Measurements from ENCODE around the gene KRTAP5-5. TPM values are rescaled to one million over a fixed set of nuclear protein-coding genes. Genes with fewer than 3 reads are reported as not detected.
"Not testable (repeated sequence)": the region's sequence is repeated elsewhere in the genome, so short reads cannot be mapped to it uniquely, and the experiment has no call there.

KRTAP5-5 gene
- total RNA-seq, 2 experiments from 2014 or later, result not detected

GRCh38 chr11:1597331-1597993 lies 32.1 kb upstream of the KRTAP5-5 start:
- DNase-seq, result no peak
- H3K9me3 Mint-ChIP-seq (ENCODE audit: insufficient read depth), result no peaks in the 10 kb centered on the region
- ChIA-PET CTCF (interaction anchor here (1.4 kb wide), 1 partner anchor 33 kb away, joined by 4 read pairs; no protein-coding TSS in a partner anchor), POLR2A (no interaction called here)
- peaks cover 46% of the 10 kb centered on the region for H3K27me3 Mint-ChIP-seq (ENCODE audit: low read depth)
- no peaks in the 10 kb centered on the region for H3K4me1 Mint-ChIP-seq (ENCODE audit: low read depth)
- H3K27ac Mint-ChIP-seq, result no peak overlapping the region
- H3K4me3 Mint-ChIP-seq, result no peak overlapping the region
- H3K36me3 Mint-ChIP-seq (ENCODE audit: low read depth), result no peaks in the 10 kb centered on the region
- ATAC-seq, result no peak

GRCh38 chr11:1597994-1598380 lies 31.6 kb upstream of the KRTAP5-5 start, which contains the start of gene KRTAP5-2:
KRTAP5-2 (minus strand) TSS chr11:1598294; CDS start chr11:1598250, 44 bp downstream.
- H3K4me1 Mint-ChIP-seq (ENCODE audit: low read depth), result no peaks in the 10 kb centered on the region
- no peak for DNase-seq
- H3K9me3 Mint-ChIP-seq (ENCODE audit: insufficient read depth), result no peaks in the 10 kb centered on the region
- H3K36me3 Mint-ChIP-seq (ENCODE audit: low read depth), result no peaks in the 10 kb centered on the region
- no peak within 1 kb of the TSS for H3K27ac Mint-ChIP-seq
- peaks cover 45% of the 10 kb centered on the region for H3K27me3 Mint-ChIP-seq (ENCODE audit: low read depth)
- CTCF ChIA-PET, result no interaction called here
- ATAC-seq, result no peak
- POLR2A ChIA-PET, result no interaction called here
- H3K4me3 Mint-ChIP-seq, result no peak within 1 kb of the TSS

GRCh38 chr11:1598406-1598805 lies 31.2 kb upstream of the KRTAP5-5 start:
- ATAC-seq; POLR2A ChIA-PET; H3K9me3 Mint-ChIP-seq (ENCODE audit: insufficient read depth); H3K4me3 Mint-ChIP-seq; DNase-seq; H3K27ac Mint-ChIP-seq; H3K4me1 Mint-ChIP-seq (ENCODE audit: low read depth); H3K36me3 Mint-ChIP-seq (ENCODE audit: low read depth); CTCF ChIA-PET: not testable (repeated sequence)
- peaks cover 45% of the 10 kb centered on the region for H3K27me3 Mint-ChIP-seq (ENCODE audit: low read depth)

DNA sequence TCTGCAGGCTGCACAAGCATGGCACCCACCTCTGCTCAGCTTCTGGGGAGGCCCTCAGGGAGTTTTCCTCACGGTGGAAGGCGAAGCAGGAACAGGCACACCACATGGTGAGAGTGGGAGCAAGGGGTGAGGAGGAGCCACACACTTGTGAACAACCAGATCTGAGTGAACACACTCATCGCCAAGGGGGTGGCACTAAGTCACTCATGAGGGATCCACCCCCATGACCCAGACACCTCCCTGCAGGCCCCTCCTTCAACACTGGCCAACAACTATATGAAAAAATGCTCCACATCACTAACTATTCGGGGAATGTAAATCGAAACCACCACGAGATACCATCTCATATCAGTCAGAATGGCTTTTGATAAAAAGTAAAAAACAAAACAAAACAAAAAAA lies 30.8 kb upstream of the KRTAP5-5 start:
- CTCF ChIA-PET, result no interaction called here
- Mint-ChIP-seq H3K4me3 (no peak overlapping the region), H3K27me3 (ENCODE audit: low read depth) (peaks cover 46% of the 10 kb centered on the region), H3K27ac (no peak overlapping the region), H3K9me3 (ENCODE audit: insufficient read depth) (no peaks in the 10 kb centered on the region), H3K4me1 (ENCODE audit: low read depth) (no peaks in the 10 kb centered on the region), H3K36me3 (ENCODE audit: low read depth) (no peaks in the 10 kb centered on the region)
- DNase-seq (no peak), ATAC-seq (no peak)
- POLR2A ChIA-PET, result no interaction called here

- ChIA-PET CTCF (interaction anchor here (2.0 kb wide), 1 partner anchor 26 kb away, joined by 7 read pairs; no protein-coding TSS in a partner anchor), POLR2A (no interaction called here)
- DNase-seq, result no peak
- no peaks in the 10 kb centered on the region for H3K36me3 Mint-ChIP-seq (ENCODE audit: low read depth)
- no peak for ATAC-seq
- H3K27ac Mint-ChIP-seq, result no peak overlapping the region
- no peaks in the 10 kb centered on the region for H3K9me3 Mint-ChIP-seq (ENCODE audit: insufficient read depth)
- no peak overlapping the region for H3K4me3 Mint-ChIP-seq
- peaks cover 40% of the 10 kb centered on the region for H3K27me3 Mint-ChIP-seq (ENCODE audit: low read depth)
- no peaks in the 10 kb centered on the region for H3K4me1 Mint-ChIP-seq (ENCODE audit: low read depth)
Measured at GRCh38 chr11:1600626-1601025, 28.9 kb upstream of the KRTAP5-5 start.

DNA sequence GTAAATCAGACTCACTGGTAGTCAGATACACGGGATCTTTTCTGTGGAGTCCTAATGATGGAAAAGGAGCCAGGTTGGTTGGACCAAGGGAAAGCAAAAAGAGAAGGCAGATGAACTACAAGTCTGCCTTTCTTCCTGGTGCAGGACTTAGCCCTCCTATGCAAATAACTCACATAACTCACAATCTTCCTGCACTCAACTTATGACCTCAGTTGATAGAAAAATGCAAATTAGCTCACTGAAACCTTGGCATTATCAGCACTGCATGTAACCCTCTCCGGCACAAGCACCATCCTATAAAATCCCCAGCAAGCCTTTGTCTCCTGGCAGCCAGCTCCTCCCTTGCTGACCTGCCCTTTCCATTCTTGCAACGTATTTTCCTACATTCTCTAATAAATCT lies 27.9 kb upstream of the KRTAP5-5 start:
- H3K36me3 Mint-ChIP-seq (ENCODE audit: low read depth); H3K9me3 Mint-ChIP-seq (ENCODE audit: insufficient read depth); H3K4me3 Mint-ChIP-seq; H3K4me1 Mint-ChIP-seq (ENCODE audit: low read depth); H3K27ac Mint-ChIP-seq; POLR2A ChIA-PET; ATAC-seq; DNase-seq: not testable (repeated sequence)
- H3K27me3 Mint-ChIP-seq (ENCODE audit: low read depth), result peaks cover 42% of the 10 kb centered on the region
- CTCF ChIA-PET, result interaction anchor here (2.0 kb wide), 1 partner anchor 27 kb away, joined by 7 read pairs; no protein-coding TSS in a partner anchor

DNA sequence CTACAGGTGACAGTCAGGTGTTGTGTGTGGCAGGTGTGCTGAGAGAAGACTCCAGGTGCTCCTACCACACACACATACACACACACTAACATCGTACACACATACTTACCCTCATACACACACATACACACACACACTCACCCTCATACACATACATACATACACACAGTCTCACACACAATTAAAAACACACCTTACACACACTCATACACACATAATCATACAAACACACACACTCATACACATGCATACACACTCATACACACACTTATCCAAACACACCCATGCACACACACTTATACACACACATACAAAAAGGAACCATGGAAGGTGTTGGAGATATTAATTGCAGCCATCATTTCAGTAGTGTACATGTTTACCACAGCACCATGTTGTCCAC lies 25.9 kb upstream of the KRTAP5-5 start:
- Mint-ChIP-seq H3K27me3 (ENCODE audit: low read depth) (peaks cover 41% of the 10 kb centered on the region), H3K36me3 (ENCODE audit: low read depth) (no peaks in the 10 kb centered on the region), H3K9me3 (ENCODE audit: insufficient read depth) (no peaks in the 10 kb centered on the region), H3K27ac (no peak overlapping the region), H3K4me1 (ENCODE audit: low read depth) (no peaks in the 10 kb centered on the region), H3K4me3 (no peak overlapping the region)
- ChIA-PET CTCF (no interaction called here), POLR2A (no interaction called here)
- ATAC-seq (no peak), DNase-seq (no peak)

- ChIA-PET POLR2A (no interaction called here), CTCF (no interaction called here)
- H3K4me1 Mint-ChIP-seq (ENCODE audit: low read depth), result no peaks in the 10 kb centered on the region
- peaks cover 39% of the 10 kb centered on the region for H3K27me3 Mint-ChIP-seq (ENCODE audit: low read depth)
- DNase-seq (no peak), ATAC-seq (no peak)
- no peaks in the 10 kb centered on the region for H3K9me3 Mint-ChIP-seq (ENCODE audit: insufficient read depth)
- no peak overlapping the region for H3K4me3 Mint-ChIP-seq
- H3K36me3 Mint-ChIP-seq (ENCODE audit: low read depth), result no peaks in the 10 kb centered on the region
- H3K27ac Mint-ChIP-seq, result no peak overlapping the region
Measured at GRCh38 chr11:1604181-1604580, 25.4 kb upstream of the KRTAP5-5 start.

- H3K27ac Mint-ChIP-seq, result no peak overlapping the region
- CTCF ChIA-PET, result interaction anchor here (1.1 to 1.3 kb wide), 2 partner anchors 10 to 48 kb away, joined by 3 read pairs; no protein-coding TSS in a partner anchor
- no peaks in the 10 kb centered on the region for H3K36me3 Mint-ChIP-seq (ENCODE audit: low read depth)
- DNase-seq (no peak), ATAC-seq (no peak)
- no peaks in the 10 kb centered on the region for H3K9me3 Mint-ChIP-seq (ENCODE audit: insufficient read depth)
- POLR2A ChIA-PET, result no interaction called here
- no peak overlapping the region for H3K4me3 Mint-ChIP-seq
- no peaks in the 10 kb centered on the region for H3K4me1 Mint-ChIP-seq (ENCODE audit: low read depth)
- peaks cover 33% of the 10 kb centered on the region for H3K27me3 Mint-ChIP-seq (ENCODE audit: low read depth)
Measured at GRCh38 chr11:1604711-1605110, 24.9 kb upstream of the KRTAP5-5 start.

DNA sequence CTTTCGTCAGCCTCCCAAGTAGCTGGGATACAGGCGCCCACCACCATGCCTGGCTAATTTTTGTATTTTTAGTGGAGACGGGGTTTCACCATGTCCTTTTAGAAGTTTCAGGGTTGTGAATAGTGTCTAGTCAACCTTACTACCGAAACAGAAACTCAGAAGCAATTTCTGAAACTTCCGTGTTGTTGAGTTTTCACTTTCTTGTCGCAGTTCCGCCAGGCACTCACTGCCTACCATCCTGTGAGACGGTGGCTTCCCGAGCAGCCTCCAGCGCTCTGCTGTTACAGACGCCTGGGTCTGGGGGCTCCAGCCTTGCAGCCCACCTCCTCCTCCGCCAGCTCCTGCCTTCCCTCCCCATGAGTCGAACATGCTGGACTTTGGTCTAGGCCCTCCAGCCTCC lies 23.7 kb upstream of the KRTAP5-5 start:
- H3K4me1 Mint-ChIP-seq (ENCODE audit: low read depth); POLR2A ChIA-PET; DNase-seq; H3K4me3 Mint-ChIP-seq; H3K27ac Mint-ChIP-seq; H3K36me3 Mint-ChIP-seq (ENCODE audit: low read depth); ATAC-seq; H3K9me3 Mint-ChIP-seq (ENCODE audit: insufficient read depth): not testable (repeated sequence)
- H3K27me3 Mint-ChIP-seq (ENCODE audit: low read depth), result peaks cover 26% of the 10 kb centered on the region
- CTCF ChIA-PET, result interaction anchor here (1.1 to 1.3 kb wide), 2 partner anchors 11 to 47 kb away, joined by 3 read pairs; no protein-coding TSS in a partner anchor

GRCh38 chr11:1607156-1607845 lies 22.3 kb upstream of the KRTAP5-5 start:
- H3K27ac Mint-ChIP-seq; H3K9me3 Mint-ChIP-seq (ENCODE audit: insufficient read depth); POLR2A ChIA-PET; CTCF ChIA-PET; H3K4me3 Mint-ChIP-seq; H3K36me3 Mint-ChIP-seq (ENCODE audit: low read depth); ATAC-seq; H3K4me1 Mint-ChIP-seq (ENCODE audit: low read depth); DNase-seq: not testable (repeated sequence)
- H3K27me3 Mint-ChIP-seq (ENCODE audit: low read depth), result peaks cover 19% of the 10 kb centered on the region

- H3K36me3 Mint-ChIP-seq (ENCODE audit: low read depth); DNase-seq; CTCF ChIA-PET; H3K4me3 Mint-ChIP-seq; H3K27ac Mint-ChIP-seq; ATAC-seq; H3K9me3 Mint-ChIP-seq (ENCODE audit: insufficient read depth); POLR2A ChIA-PET; H3K4me1 Mint-ChIP-seq (ENCODE audit: low read depth): not testable (repeated sequence)
- H3K27me3 Mint-ChIP-seq (ENCODE audit: low read depth), result peaks cover 15% of the 10 kb centered on the region
Measured at GRCh38 chr11:1607901-1608300, 21.7 kb upstream of the KRTAP5-5 start.

Data from activated CD8-positive, alpha-beta T cell treated with anti-CD3 and anti-CD28 coated beads, Interleukin-2, amount 10 ng/mL, durations not matched to agents 7 days and 5 days (primary cell).